ENCODE results near the gene VGLL4. TPM values are rescaled to one million over a fixed set of nuclear protein-coding genes. Genes with fewer than 3 reads are reported as not detected.

Gene VGLL4
- total RNA-seq, 1 experiment from 2014 or later = 31.7 TPM

- peak; percentile 86 for DNase-seq (ENCODE audit: unreplicated experiment)
- Mint-ChIP-seq H3K36me3 (ENCODE audit: insufficient read depth, unreplicated experiment) (peaks cover 31% of the 10 kb centered on the region), H3K4me1 (ENCODE audit: insufficient read depth, unreplicated experiment) (peaks cover 27% of the 10 kb centered on the region), H3K27ac (ENCODE audit: low read depth, unreplicated experiment) (peak overlapping the region; percentile 99), H3K4me3 (ENCODE audit: unreplicated experiment) (peak overlapping the region; percentile 76), H3K9me3 (ENCODE audit: unreplicated experiment) (no peaks in the 10 kb centered on the region), H3K27me3 (ENCODE audit: insufficient read depth, unreplicated experiment) (no peaks in the 10 kb centered on the region)
- intact Hi-C loops (cut with micrococcal nuclease) = loop anchor here (1.0 to 2.0 kb wide), 4 partner anchors 14 to 150 kb away; no protein-coding TSS in a partner anchor
- ChIA-PET POLR2A (interaction anchor here (0.5 to 3.7 kb wide), 12 partner anchors 11 to 1248 kb away, joined by 3 to 18 read pairs (median 3); partner anchors contain the start of genes SEC13 and VGLL4), CTCF (interaction anchor here (0.6 to 2.4 kb wide), 5 partner anchors 32 to 152 kb away, joined by 3 to 6 read pairs (median 3); no protein-coding TSS in a partner anchor)
- BruUV-seq (replicated peaks) = TSS peak; percentile 79
- TF ChIP-seq, protein P1, sequence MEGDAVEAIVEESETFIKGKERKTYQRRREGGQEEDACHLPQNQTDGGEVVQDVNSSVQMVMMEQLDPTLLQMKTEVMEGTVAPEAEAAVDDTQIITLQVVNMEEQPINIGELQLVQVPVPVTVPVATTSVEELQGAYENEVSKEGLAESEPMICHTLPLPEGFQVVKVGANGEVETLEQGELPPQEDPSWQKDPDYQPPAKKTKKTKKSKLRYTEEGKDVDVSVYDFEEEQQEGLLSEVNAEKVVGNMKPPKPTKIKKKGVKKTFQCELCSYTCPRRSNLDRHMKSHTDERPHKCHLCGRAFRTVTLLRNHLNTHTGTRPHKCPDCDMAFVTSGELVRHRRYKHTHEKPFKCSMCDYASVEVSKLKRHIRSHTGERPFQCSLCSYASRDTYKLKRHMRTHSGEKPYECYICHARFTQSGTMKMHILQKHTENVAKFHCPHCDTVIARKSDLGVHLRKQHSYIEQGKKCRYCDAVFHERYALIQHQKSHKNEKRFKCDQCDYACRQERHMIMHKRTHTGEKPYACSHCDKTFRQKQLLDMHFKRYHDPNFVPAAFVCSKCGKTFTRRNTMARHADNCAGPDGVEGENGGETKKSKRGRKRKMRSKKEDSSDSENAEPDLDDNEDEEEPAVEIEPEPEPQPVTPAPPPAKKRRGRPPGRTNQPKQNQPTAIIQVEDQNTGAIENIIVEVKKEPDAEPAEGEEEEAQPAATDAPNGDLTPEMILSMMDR (IDR thresholded peaks at IDR 0.05; ENCODE audit: unreplicated experiment) = no peak
Measured at GRCh38 chr3:11568503-11569155, 75.1 kb downstream of the VGLL4 start.

GRCh38 chr3:11567516-11568467 is 75.9 kb downstream of the VGLL4 start:
- no peaks in the 10 kb centered on the region for H3K9me3 Mint-ChIP-seq (ENCODE audit: unreplicated experiment)
- ChIA-PET CTCF (interaction anchor here (0.6 to 2.4 kb wide), 6 partner anchors 33 to 188 kb away, joined by 3 to 6 read pairs (median 3); no protein-coding TSS in a partner anchor), POLR2A (interaction anchor here (0.5 to 3.7 kb wide), 10 partner anchors 15 to 1247 kb away, joined by 3 to 18 read pairs (median 3); partner anchors contain the start of genes SEC13 and VGLL4)
- no peaks in the 10 kb centered on the region for H3K27me3 Mint-ChIP-seq (ENCODE audit: insufficient read depth, unreplicated experiment)
- H3K4me1 Mint-ChIP-seq (ENCODE audit: insufficient read depth, unreplicated experiment) = peaks cover 27% of the 10 kb centered on the region
- intact Hi-C loops (cut with micrococcal nuclease) = loop anchor here (1.0 to 2.0 kb wide), 4 partner anchors 15 to 151 kb away; no protein-coding TSS in a partner anchor
- peak overlapping the region; percentile 99 for H3K27ac Mint-ChIP-seq (ENCODE audit: low read depth, unreplicated experiment)
- H3K36me3 Mint-ChIP-seq (ENCODE audit: insufficient read depth, unreplicated experiment) = peaks cover 26% of the 10 kb centered on the region
- TF ChIP-seq, protein P1 (IDR thresholded peaks at IDR 0.05; ENCODE audit: unreplicated experiment) = no peak
- peak; percentile 93 for DNase-seq (ENCODE audit: unreplicated experiment)
- H3K4me3 Mint-ChIP-seq (ENCODE audit: unreplicated experiment) = peak overlapping the region; percentile 76
- BruUV-seq (replicated peaks) = no TSS peak

GRCh38 chr3:11566916-11567315 is 76.8 kb downstream of the VGLL4 start:
- H3K27me3 Mint-ChIP-seq (ENCODE audit: insufficient read depth, unreplicated experiment) = no peaks in the 10 kb centered on the region
- intact Hi-C loops (cut with micrococcal nuclease) = no loop called here
- POLR2A ChIA-PET = no interaction called here
- H3K9me3 Mint-ChIP-seq (ENCODE audit: unreplicated experiment) = no peaks in the 10 kb centered on the region
- DNase-seq (ENCODE audit: unreplicated experiment) = no peak
- BruUV-seq (replicated peaks) = no TSS peak
- TF ChIP-seq, protein P1 (IDR thresholded peaks at IDR 0.05; ENCODE audit: unreplicated experiment) = no peak
- H3K27ac Mint-ChIP-seq (ENCODE audit: low read depth, unreplicated experiment) = no peak overlapping the region
- no peak overlapping the region for H3K4me3 Mint-ChIP-seq (ENCODE audit: unreplicated experiment)
- H3K36me3 Mint-ChIP-seq (ENCODE audit: insufficient read depth, unreplicated experiment) = peaks cover 30% of the 10 kb centered on the region
- CTCF ChIA-PET = interaction anchor here (0.6 to 0.7 kb wide), 2 partner anchors 80 to 126 kb away, joined by 3 to 4 read pairs; no protein-coding TSS in a partner anchor
- peaks cover 27% of the 10 kb centered on the region for H3K4me1 Mint-ChIP-seq (ENCODE audit: insufficient read depth, unreplicated experiment)
